Natural killer cell treated with Interleukin-12 subunit alpha and Interleukin-12 subunit beta and Interleukin-15 and Interleukin-18, amount 100 ng/mL, for 72 hours (primary cell): Measurements from ENCODE around the gene RNF207. TPM values are rescaled to one million over a fixed set of nuclear protein-coding genes. Genes with fewer than 3 reads are reported as not detected.

Experiments used
- ATAC-seq, 2 donors: fragments of 150-1000 bp; cut with Tn5 transposase in 1 of 2; sonication (Bioruptor Pico), chemical (Tn5 transposase) in 1 of 2; 2 replicates each; pipeline ENCODE4 v1.10.0; 2021
- DNase-seq: peaks from one replicate; pipeline ENCODE4 v3.0.0; 2022; ENCODE audit warnings: low spot score
- H3K27ac Mint-ChIP-seq, 2 donors: 1 replicate in 1 of 2; 2 replicates in 1 of 2; pipeline ENCODE4 v1.8.0; 2022; ENCODE audit warnings: mixed read lengths in 2 of 2, mild to moderate bottlenecking in 1 of 2, moderate library complexity in 1 of 2
- H3K27me3 Mint-ChIP-seq, 2 donors: 1 replicate in 1 of 2; 2 replicates in 1 of 2; pipeline ENCODE4 v1.8.0; 2022; ENCODE audit warnings: mixed read lengths in 2 of 2
- H3K36me3 Mint-ChIP-seq: one replicate; pipeline ENCODE4 v1.8.0; 2022; ENCODE audit warnings: mixed read lengths
- H3K4me1 Mint-ChIP-seq, 2 donors: 1 replicate in 1 of 2; 2 replicates in 1 of 2; pipeline ENCODE4 v1.8.0; 2022; ENCODE audit warnings: low read depth in 2 of 2, mixed read lengths in 2 of 2, mild to moderate bottlenecking in 1 of 2
- H3K4me3 Mint-ChIP-seq: one replicate; pipeline ENCODE4 v1.8.0; 2022; ENCODE audit warnings: mixed read lengths
- H3K9me3 Mint-ChIP-seq: 2 replicates; pipeline ENCODE4 v1.8.0; 2022; ENCODE audit warnings: mixed read lengths
- total RNA-seq, 2 donors: library from RNA; stranded (reverse); gene quantifications; one replicate each; pipeline ENCODE4 v1.2.3, GENCODE V29; 2022

RNF207 gene
- total RNA-seq, 2 donors from 2014 or later, result 4.2 to 14.2 TPM

DNA sequence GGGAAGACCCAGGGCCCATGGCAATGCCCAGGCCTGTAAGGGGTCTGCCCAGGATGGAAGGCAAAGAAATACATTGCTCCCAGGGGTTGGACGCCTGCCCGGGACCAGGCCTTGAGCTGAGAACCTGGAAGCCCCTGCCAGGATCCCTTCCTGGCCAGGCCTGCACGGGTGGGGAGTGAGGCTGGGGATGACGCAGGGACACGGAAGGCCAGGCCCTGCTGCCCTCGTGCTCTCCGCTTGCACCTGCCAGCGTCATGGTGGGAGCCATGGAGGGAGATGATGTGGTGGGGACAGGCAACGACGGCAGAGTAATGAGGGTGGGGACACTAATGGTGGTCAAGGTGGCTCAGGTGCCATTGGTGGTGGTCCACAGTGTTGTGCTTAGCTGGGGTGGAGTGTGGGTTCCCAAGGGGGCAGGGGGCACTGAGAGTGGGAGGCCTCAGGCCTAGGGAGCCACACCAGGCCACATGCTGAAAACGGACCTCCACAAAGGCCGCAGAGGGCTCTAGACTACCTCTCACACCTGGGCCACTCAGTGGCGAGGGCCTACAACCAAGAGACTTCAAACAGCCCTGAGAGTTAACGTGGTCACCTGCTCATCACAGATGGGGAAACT lies 42.4 kb downstream of the RNF207 start:
- ATAC-seq (no peak), DNase-seq (no peak)
- H3K27ac Mint-ChIP-seq, result no peak overlapping the region
- peaks cover 0 to 3% of the 10 kb centered on the region in 2 donors for H3K4me1 Mint-ChIP-seq
- H3K27me3 Mint-ChIP-seq, result peaks cover 5 to 7% of the 10 kb centered on the region in 2 donors
- H3K9me3 Mint-ChIP-seq, result no peaks in the 10 kb centered on the region
- no peaks in the 10 kb centered on the region for H3K36me3 Mint-ChIP-seq
- no peak overlapping the region for H3K4me3 Mint-ChIP-seq

DNA sequence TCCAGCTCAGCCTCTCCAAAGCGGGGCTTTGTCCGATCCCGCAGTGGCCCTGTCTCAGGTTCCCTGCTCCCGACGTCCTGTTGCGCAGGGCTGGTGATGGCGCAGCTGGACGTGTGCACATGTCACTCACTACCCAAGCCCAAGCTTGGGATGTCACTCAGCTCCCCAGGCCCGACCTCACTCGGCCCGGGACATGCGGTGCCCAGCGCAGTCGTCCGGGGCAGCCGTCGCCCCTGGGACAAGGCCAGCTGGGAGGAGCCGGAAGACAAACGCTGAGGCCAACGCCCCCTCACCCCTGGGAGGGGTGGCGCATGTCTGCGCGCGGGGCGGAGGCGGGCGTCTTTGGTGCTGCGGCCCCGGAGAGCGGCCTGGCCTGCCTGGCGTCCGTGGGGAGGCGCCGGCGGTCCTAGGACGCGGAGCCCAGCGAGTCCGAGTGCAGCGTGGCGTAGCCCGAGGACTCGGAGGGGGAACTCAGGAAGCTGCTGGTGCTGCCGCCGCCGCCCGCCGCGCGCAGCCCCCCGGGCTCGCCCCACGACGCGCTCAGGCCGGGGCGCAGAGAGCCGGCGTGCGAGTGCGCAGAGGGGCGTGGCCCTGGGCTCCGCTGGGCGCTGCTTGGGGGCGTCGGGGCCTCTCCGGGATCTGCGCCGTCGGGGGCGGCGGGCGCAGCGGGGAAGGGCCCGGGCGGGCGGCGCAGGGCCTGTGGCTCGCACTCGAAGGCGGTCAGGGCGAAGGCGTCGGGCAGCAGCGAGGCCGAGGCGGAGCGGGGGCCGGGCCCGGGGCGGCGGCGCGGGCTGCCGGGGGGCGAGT lies 43.2 kb downstream of the RNF207 start:
- H3K27me3 Mint-ChIP-seq, result peaks cover 3 to 7% of the 10 kb centered on the region in 2 donors
- peaks cover 0 to 3% of the 10 kb centered on the region in 2 donors for H3K4me1 Mint-ChIP-seq
- H3K9me3 Mint-ChIP-seq, result no peaks in the 10 kb centered on the region
- no peak overlapping the region for H3K4me3 Mint-ChIP-seq
- ATAC-seq (no peak), DNase-seq (no peak)
- H3K27ac Mint-ChIP-seq, result no peak overlapping the region
- H3K36me3 Mint-ChIP-seq, result no peaks in the 10 kb centered on the region

DNA sequence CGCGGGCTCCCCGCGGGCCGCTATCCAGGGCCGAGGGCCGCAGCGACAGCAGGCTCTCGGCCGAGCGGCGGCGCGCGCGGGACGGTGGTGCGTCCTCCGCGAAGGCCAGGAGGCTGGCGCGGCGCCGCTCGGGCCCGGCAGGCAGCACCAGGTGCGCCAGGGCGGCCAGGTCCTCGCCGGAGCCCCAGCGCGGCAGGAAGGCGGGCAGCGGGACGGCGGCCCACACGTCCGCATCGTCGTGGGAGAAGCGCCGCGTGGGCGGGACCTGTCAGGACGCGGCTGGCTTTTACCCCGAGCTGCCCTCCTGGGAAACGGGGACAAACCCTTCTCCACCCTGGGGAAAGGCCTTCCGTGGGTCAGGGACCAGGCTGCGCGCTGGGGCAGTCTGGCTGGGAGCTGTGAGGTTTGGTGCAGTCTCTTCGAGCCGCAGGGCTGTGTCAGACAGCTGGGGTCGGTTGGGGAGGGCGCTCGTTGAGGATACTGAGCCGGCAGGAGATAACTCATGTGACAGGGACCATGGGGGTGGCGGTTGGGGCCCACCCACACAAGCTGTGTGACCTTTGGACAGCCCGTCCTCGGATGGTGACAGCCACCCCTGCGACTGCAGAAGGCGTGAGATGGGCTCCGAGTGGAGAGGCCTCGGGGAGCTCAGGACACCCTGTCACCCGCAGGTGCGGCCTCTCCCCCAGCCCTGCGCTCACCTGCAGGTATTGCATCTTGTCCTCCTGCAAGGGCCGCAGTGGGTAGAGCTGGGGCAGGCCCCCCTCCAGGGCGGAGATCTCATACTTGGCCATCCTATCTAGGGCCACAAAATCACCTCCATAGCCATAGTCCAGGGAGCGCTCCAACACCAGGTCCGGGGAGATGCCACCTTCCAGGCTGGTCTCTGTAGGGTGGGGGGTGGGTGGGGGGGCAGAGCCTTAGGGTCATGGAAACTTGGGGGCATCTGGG lies 44.1 kb downstream of the RNF207 start:
- H3K27me3 Mint-ChIP-seq, result peaks cover 3 to 7% of the 10 kb centered on the region in 2 donors
- DNase-seq (no peak), ATAC-seq (no peak)
- peaks cover 0 to 3% of the 10 kb centered on the region in 2 donors for H3K4me1 Mint-ChIP-seq
- H3K4me3 Mint-ChIP-seq, result no peak overlapping the region
- no peaks in the 10 kb centered on the region for H3K9me3 Mint-ChIP-seq
- no peak overlapping the region for H3K27ac Mint-ChIP-seq
- no peaks in the 10 kb centered on the region for H3K36me3 Mint-ChIP-seq

DNA sequence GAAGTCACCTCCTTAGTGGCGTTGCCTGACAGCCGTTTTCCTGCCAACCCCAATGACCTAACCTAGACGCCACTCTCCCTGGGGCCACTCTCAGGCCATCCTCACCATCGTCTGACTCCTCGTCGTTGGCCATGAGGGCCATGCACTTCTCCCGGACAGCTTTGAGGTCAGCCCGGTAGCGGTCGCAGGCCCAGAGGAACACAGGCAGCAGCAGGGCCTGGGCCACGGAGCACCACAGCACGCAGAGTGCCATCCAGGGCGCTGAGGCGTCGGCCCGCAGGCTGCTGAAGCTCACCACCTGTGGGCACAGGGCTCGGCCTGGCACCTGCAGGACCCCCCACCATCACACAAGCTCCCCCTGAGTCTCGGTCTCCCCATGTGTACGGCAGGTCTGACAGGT lies 45.3 kb downstream of the RNF207 start:
- H3K9me3 Mint-ChIP-seq, result no peaks in the 10 kb centered on the region
- no peak overlapping the region for H3K27ac Mint-ChIP-seq
- ATAC-seq (no peak), DNase-seq (no peak)
- H3K27me3 Mint-ChIP-seq, result peaks cover 3 to 7% of the 10 kb centered on the region in 2 donors
- no peaks in the 10 kb centered on the region for H3K36me3 Mint-ChIP-seq
- peaks cover 0 to 3% of the 10 kb centered on the region in 2 donors for H3K4me1 Mint-ChIP-seq
- no peak overlapping the region for H3K4me3 Mint-ChIP-seq

DNA sequence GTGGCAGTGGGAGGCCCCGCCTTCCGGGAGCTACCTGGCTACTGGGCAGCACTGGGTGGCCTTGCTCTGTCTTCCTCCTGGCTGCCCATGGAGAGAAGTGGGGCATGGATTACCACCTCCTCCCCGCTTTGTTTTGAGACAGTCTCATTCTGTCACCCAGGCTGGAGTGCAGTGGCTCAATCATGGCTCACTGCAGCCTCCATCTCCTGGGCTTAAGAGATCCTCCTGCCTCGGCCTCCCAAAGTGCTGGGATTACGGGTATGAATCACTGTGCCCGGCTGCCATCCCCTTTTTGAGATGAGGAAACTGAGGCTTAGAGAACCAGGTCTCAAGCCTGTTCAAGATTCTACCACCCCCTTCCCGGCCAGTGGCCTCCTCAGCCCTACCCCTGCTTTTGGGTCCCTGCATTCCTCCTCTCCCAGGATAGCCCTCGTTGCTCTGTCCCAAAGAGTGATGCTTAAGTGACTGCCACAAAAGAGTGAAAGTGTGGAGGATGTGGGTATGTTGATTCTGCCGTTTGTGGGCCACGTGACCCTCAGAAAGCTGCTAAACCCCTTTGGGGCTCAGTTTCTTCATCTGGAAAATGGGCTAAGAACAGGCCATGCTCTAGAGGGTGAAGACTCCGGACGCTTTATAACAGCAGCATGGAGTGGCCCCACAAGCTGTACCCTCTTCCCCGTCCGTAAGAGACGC lies 45.9 kb downstream of the RNF207 start:
- Mint-ChIP-seq H3K27ac (no peak overlapping the region), H3K9me3 (no peaks in the 10 kb centered on the region), H3K36me3 (no peaks in the 10 kb centered on the region), H3K4me1 (no peaks in the 10 kb centered on the region), H3K27me3 (peaks cover 3 to 7% of the 10 kb centered on the region in 2 donors), H3K4me3 (no peak overlapping the region)
- DNase-seq (no peak), ATAC-seq (no peak)

DNA sequence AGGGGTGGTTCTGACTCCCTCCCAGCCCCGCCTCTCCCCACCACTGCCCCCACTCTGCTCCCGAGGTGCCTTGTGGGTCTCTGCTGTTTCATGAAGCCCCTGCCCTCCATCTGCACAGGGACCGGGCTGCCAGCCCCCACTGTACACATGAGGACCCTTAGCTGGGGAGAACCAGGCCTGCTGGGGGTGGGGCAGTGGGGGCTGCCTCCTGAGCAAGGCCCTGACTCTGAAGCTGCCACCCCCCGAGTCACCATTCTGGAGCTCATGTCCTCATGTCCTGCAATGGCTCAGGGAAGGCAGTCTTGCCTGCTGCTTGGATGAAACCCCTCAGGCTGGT lies 46.4 kb downstream of the RNF207 start:
- ATAC-seq, result no peak
- no peak overlapping the region for H3K27ac Mint-ChIP-seq
- no peaks in the 10 kb centered on the region for H3K36me3 Mint-ChIP-seq
- H3K27me3 Mint-ChIP-seq, result peaks cover 0 to 1% of the 10 kb centered on the region in 2 donors
- H3K4me3 Mint-ChIP-seq, result no peak overlapping the region
- no peaks in the 10 kb centered on the region for H3K4me1 Mint-ChIP-seq
- no peaks in the 10 kb centered on the region for H3K9me3 Mint-ChIP-seq
- DNase-seq, result no peak

DNA sequence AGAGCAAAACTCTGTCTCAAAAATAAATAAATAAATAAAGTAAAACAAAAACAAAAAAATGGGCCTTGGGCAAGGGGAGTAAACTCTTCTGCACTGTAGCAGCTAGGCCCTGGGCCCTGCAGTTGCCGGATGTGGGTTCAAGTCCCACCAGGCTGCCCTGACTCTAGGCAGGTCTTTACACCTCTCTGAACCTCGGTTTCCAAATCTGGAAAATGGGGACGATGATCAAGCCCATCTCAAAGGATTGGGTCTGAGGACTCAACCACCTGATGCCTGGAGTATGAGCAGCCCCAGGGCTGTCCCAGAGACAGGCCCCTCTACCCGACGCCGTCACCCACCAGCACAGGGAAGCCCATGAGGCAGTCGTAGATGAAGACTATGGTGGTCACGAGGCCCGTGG lies 47.5 kb downstream of the RNF207 start:
- no peaks in the 10 kb centered on the region for H3K9me3 Mint-ChIP-seq
- no peaks in the 10 kb centered on the region for H3K36me3 Mint-ChIP-seq
- H3K4me3 Mint-ChIP-seq, result no peak overlapping the region

DNA sequence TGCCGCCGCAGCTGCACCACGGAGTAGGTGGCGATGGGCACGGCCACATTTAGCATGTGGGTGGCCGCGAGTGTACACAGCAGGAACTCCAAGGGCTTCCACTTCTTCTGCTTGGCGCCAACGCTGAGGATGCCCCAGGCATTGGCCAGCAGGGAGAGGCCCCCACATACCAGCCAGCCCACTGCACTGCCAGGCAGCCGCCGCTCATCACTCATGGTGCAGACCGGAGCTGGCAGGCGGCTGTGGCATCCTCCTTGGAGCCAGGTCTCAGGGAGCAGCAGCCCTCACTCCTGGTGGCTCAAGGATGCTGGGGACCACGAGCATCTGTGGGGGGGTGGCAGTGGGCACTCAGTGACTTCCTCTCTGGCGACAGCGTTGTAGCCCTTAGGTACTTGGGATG lies 48.8 kb downstream of the RNF207 start:
- no peaks in the 10 kb centered on the region for H3K4me1 Mint-ChIP-seq
- no peaks in the 10 kb centered on the region for H3K9me3 Mint-ChIP-seq
- DNase-seq (no peak), ATAC-seq (no peak)
- no peak overlapping the region for H3K4me3 Mint-ChIP-seq
- no peak overlapping the region for H3K27ac Mint-ChIP-seq
- no peaks in the 10 kb centered on the region for H3K27me3 Mint-ChIP-seq
- H3K36me3 Mint-ChIP-seq, result no peaks in the 10 kb centered on the region

More for the DNA sequence above, 47.5 kb downstream of the RNF207 start:
- Mint-ChIP-seq H3K27ac (no peak overlapping the region), H3K27me3 (no peaks in the 10 kb centered on the region), H3K4me1 (no peaks in the 10 kb centered on the region)
- DNase-seq, result no peak
- ATAC-seq, result no peak

DNA sequence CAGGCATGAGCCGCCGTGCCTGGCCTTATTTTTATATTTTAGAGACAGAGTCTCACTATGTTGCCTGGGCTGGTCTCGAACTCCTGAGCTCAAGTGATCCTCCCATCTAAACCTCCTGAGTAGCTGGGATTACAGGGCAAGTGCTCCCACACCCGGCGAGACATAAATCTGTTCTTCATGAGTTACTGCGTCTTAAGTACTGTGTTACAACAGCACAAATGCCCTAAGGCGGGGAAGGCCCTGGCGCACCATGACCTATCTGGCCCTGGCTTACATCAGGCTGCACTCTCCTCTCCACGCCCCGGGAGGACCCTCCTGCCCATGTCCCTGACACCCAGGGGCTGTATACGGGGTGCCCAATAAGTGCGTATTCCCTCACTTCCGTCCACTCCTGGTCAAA lies 50.7 kb downstream of the RNF207 start:
- Mint-ChIP-seq H3K36me3 (no peaks in the 10 kb centered on the region), H3K27me3 (no peaks in the 10 kb centered on the region), H3K27ac (no peak overlapping the region), H3K9me3 (no peaks in the 10 kb centered on the region), H3K4me3 (no peak overlapping the region), H3K4me1 (no peaks in the 10 kb centered on the region)
- ATAC-seq (no peak), DNase-seq (no peak)

DNA sequence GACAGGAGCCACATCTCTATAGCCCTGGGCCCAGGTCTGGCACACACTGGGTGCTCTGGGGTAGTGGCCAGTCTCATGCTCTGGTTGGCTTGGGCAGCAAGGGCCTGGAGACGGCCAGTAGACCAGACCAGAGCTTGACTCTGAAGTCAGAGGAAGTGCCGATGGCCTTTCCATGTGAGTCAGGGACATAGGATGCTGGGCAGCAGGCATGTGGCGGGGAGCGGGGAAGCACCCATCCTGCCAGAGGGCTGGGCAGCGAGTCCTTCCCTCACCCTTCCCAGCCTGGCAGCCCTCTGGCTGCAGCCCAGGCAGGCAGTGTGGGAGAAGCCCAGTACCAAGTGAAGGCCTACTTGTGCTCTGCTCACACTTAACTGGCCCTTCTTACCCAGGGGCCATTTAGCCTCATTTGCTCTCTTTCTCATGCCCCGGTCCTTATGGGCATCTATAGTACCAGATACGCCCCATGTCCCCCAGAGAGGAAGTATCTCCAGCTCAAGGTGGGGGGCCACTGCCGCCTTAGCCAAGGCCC lies 51.7 kb downstream of the RNF207 start:
- DNase-seq (no peak), ATAC-seq (no peak)
- H3K4me3 Mint-ChIP-seq, result no peak overlapping the region
- H3K36me3 Mint-ChIP-seq, result no peaks in the 10 kb centered on the region
- H3K27me3 Mint-ChIP-seq, result no peaks in the 10 kb centered on the region
- peaks cover 0 to 3% of the 10 kb centered on the region in 2 donors for H3K4me1 Mint-ChIP-seq
- H3K27ac Mint-ChIP-seq, result no peak overlapping the region
- no peaks in the 10 kb centered on the region for H3K9me3 Mint-ChIP-seq

DNA sequence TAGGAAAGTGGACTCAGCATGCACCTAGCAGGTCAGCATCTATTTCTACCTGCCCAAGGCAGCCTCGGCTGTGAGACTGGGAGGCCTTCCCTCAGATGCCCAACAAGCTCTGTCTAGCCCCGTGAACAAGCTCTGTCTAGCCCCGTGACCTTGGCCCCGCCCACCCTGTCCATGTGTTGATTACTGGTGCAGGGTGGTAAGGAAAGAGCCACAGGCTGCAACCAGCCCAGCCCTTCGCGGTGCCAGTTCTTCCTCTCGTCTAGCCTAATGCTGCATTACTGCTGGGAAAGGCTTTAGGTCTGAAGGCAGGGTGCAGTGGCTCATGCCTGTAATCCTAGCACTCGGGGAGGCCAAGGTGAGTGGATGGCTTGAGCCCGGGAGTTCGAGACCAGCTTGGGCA lies 52.8 kb downstream of the RNF207 start:
- H3K4me1 Mint-ChIP-seq, result peaks cover 0 to 3% of the 10 kb centered on the region in 2 donors
- DNase-seq (no peak), ATAC-seq (no peak)
- peak overlapping the region; percentile 12 for H3K4me3 Mint-ChIP-seq
- H3K27ac Mint-ChIP-seq, result no peak overlapping the region
- H3K27me3 Mint-ChIP-seq, result no peaks in the 10 kb centered on the region
- H3K36me3 Mint-ChIP-seq, result no peaks in the 10 kb centered on the region
- no peaks in the 10 kb centered on the region for H3K9me3 Mint-ChIP-seq

DNA sequence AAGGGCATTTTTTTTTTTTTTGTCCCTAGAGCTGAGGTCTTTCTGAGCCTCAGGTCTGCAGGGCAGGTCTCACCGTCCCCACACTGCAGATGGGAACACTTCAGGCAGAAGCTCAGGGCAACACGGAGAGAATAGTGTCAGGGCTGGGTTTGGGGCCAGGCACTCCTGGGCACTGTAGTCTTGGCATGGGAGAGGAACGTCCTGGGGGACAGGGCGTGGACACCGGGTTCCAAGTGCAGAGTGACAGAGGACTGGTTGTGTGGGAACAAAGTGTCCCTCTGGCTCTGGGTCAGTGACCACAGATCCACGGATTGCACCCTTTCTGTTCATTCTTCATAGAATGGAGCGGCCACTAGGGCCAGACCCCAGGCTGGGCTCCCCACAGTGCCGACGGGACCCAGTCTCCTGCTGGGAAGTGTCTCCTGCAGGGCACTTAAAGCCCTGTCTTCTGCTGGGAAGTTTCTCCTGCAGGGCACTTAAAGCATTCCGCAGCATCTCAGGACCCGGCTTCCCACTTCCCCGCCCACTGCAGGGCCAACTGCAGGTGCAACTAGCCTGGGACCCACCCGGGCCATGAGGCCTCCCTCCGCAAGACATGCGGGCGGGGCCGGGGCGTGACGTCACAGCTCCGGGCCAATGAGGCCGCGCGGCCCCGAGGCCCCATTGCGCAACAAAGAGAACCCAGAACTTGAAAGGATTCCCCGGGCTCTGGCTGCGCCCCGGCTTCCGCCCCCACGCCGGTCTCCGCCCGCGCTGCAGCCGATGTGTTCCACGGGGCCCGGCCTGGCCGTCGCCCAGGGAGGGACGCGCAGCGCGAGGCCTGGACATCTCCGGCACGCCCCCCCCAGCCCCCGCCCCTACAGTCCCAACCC lies 53.8 kb downstream of the RNF207 start:
- H3K27me3 Mint-ChIP-seq, result no peaks in the 10 kb centered on the region
- peaks cover 0 to 3% of the 10 kb centered on the region in 2 donors for H3K4me1 Mint-ChIP-seq
- ATAC-seq (peak; percentile 73 to 84), DNase-seq (peak; percentile 94)
- H3K9me3 Mint-ChIP-seq, result no peaks in the 10 kb centered on the region
- no peak overlapping the region for H3K27ac Mint-ChIP-seq
- H3K36me3 Mint-ChIP-seq, result no peaks in the 10 kb centered on the region
- peak overlapping the region; percentile 34 for H3K4me3 Mint-ChIP-seq
